Lower leg skin (tissue), 4 donors: Measurements from ENCODE around the gene LRSAM1. TPM values are rescaled to one million over a fixed set of nuclear protein-coding genes. Genes with fewer than 3 reads are reported as not detected.

Source experiments
- DNase-seq, 2 donors: peaks; one replicate each; pipeline ENCODE4 v3.0.0-alpha.2; 2019; ENCODE audit warnings: low spot score in 2 of 2
- H3K4me3 ChIP-seq: fragments of 200-600 bp; sonication (generic); 2 replicates; pipeline ENCODE4 v1.5.1; 2017; ENCODE audit warnings: mild to moderate bottlenecking, low read depth; ENCODE audit not compliant: poor library complexity, severe bottlenecking
- CTCF ChIP-seq, 3 donors: fragments of 450-650 bp; IDR thresholded peaks; one replicate each; pipeline ENCODE4 v1.5.1; 2016; ENCODE audit warnings: antibody characterized with exemption in 3 of 3, mild to moderate bottlenecking in 3 of 3, moderate library complexity in 2 of 3
- POLR2A ChIP-seq, 2 donors: fragments of 450-650 bp; IDR thresholded peaks; one replicate each; pipeline ENCODE4 v1.6.1; 2016 to 2017; ENCODE audit warnings: antibody characterized with exemption in 2 of 2, mild to moderate bottlenecking in 1 of 2, moderate library complexity in 1 of 2
- WGBS, 2 donors: methylation state at CpG; one replicate each; pipeline ENCODE4 v1.1.5; 2018; 5-methylcytosine and 5-hydroxymethylcytosine counted together
- intact Hi-C: fragments of 100-400 bp; cut with DNase I; formaldehyde crosslinking; loops from one replicate; pipeline ENCODE4 v1.15.0; 2023; ENCODE audit warnings: low total_unique reads
- total RNA-seq, 4 donors: library from RNA; depleted of rRNA; stranded (reverse); fragments of >200 nt; gene quantifications; one replicate each; pipeline ENCODE4 v1.1.0, GENCODE V29; 2016

Gene LRSAM1
- total RNA-seq, 4 donors from 2014 or later: 37.9 to 47.9 (median 41.9) TPM

GRCh38 chr9:127491516-127491915, 40.2 kb downstream of the LRSAM1 start:
- no peak for TF ChIP-seq POLR2A (IDR thresholded peaks at IDR 0.05)
- no peak for DNase-seq
- 54 to 88% methylated on average over 4 to 6 of the region's 10 CpGs for WGBS, 2 donors
- intact Hi-C loops: loop anchor here (10.0 kb wide), 1 partner anchor 1513 kb away; no protein-coding TSS in a partner anchor
- no peak overlapping the region for H3K4me3 ChIP-seq

- 78 to 85% methylated on average over 14 of the region's 14 CpGs for WGBS, 2 donors
- no peak overlapping the region for H3K4me3 ChIP-seq
- TF ChIP-seq CTCF (IDR thresholded peaks at IDR 0.05): no peak
- no peak for TF ChIP-seq POLR2A (IDR thresholded peaks at IDR 0.05)
- DNase-seq: no peak
- intact Hi-C loops: loop anchor here (10.0 kb wide), 1 partner anchor 1512 kb away; no protein-coding TSS in a partner anchor
These were observed 41.3 kb downstream of the LRSAM1 start for GRCh38 chr9:127492616-127493015.

GRCh38 chr9:127493592-127494303, 42.4 kb downstream of the LRSAM1 start:
- intact Hi-C loops: loop anchor here (10.0 kb wide), 1 partner anchor 1511 kb away; no protein-coding TSS in a partner anchor
- no peak for TF ChIP-seq POLR2A (IDR thresholded peaks at IDR 0.05)
- no peak for TF ChIP-seq CTCF (IDR thresholded peaks at IDR 0.05)
- no peak overlapping the region for H3K4me3 ChIP-seq
- DNase-seq: no peak
- 78 to 83% methylated on average over 21 to 22 of the region's 22 CpGs for WGBS, 2 donors

- intact Hi-C loops: loop anchor here (10.0 kb wide), 1 partner anchor 1510 kb away; no protein-coding TSS in a partner anchor
- no peak overlapping the region for H3K4me3 ChIP-seq
- TF ChIP-seq CTCF (IDR thresholded peaks at IDR 0.05) (no peak), POLR2A (IDR thresholded peaks at IDR 0.05) (no peak)
- DNase-seq: no peak
- WGBS, 2 donors: 70 to 74% methylated on average over 9 of the region's 9 CpGs
These were observed 43.0 kb downstream of the LRSAM1 start for GRCh38 chr9:127494304-127494702.

- intact Hi-C loops: loop anchor here (10.0 kb wide), 1 partner anchor 1509 kb away; no protein-coding TSS in a partner anchor
- 80 to 82% methylated on average over 13 to 14 of the region's 14 CpGs for WGBS, 2 donors
- no peak for DNase-seq
- H3K4me3 ChIP-seq: no peak overlapping the region
- TF ChIP-seq POLR2A (IDR thresholded peaks at IDR 0.05): no peak
- no peak for TF ChIP-seq CTCF (IDR thresholded peaks at IDR 0.05)
These were observed 44.7 kb downstream of the LRSAM1 start for GRCh38 chr9:127495884-127496555.

DNA sequence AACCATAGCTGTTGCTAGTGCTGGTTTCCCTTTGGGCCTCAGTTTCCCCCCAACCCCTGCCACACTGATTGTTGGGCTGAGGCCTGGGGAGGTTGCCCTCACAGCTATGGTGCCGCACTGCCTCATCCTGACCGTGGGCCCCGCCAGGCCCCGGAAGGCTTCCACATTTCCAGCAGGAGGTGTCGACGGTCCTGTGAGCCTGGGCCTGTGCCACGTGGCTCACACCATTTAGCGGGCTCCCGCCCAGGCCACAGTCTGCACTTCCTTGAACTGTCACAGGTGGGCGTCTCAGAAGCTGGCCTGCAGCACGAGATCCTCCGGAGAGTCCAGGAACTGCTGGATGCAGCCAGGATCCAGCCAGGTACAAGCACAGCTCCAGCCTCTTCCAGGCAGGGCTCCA, 45.7 kb downstream of the LRSAM1 start:
- no peak for DNase-seq
- no peak overlapping the region for H3K4me3 ChIP-seq
- 82 to 85% methylated on average over 8 to 12 of the region's 12 CpGs for WGBS, 2 donors
- TF ChIP-seq POLR2A (IDR thresholded peaks at IDR 0.05): no peak
- no peak for TF ChIP-seq CTCF (IDR thresholded peaks at IDR 0.05)
- intact Hi-C loops: loop anchor here (10.0 kb wide), 1 partner anchor 1508 kb away; no protein-coding TSS in a partner anchor
